ENCODE measurements around the gene FHIT.

Gene FHIT

DNA sequence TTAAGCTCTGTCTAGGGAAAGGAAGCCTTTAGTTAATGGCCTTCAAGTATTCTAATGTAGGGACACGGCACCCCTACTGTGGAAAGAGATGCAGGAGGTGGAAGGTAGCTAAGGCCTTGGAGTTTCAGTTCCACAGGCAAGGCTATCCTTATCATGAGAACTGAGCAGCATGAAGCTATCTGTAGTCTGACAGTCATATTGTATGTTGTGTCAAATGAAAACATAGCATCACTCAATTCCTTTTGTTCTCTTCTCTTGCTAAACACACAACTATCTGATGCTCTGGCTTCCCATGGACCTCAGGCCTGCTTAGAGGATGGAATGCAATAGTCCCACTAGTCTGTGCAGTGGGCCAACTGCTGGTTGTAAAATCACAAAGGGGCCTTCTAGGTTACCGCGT, 380.9 kb downstream of the FHIT start:
- Histone ChIP-seq H3K4me1 (ENCODE audit: control insufficient read depth, insufficient read depth, low read length) (no peaks in the 10 kb centered on the region), H3K9ac (ENCODE audit: low read length) (no peak overlapping the region), H3K27ac (ENCODE audit: low read depth, low read length) (no peak overlapping the region), H3K27me3 (ENCODE audit: control insufficient read depth, insufficient read depth, low read length) (no peaks in the 10 kb centered on the region), H3K36me3 (ENCODE audit: control insufficient read depth, insufficient read depth, low read length) (no peaks in the 10 kb centered on the region), H3K4me3 (ENCODE audit: low read length) (no peak overlapping the region)

GRCh38 chr3:60867200-60867599, 384.1 kb downstream of the FHIT start:
- no peaks in the 10 kb centered on the region for H3K36me3 ChIP-seq (ENCODE audit: control insufficient read depth, insufficient read depth, low read length)
- H3K4me1 ChIP-seq (ENCODE audit: control insufficient read depth, insufficient read depth, low read length) = no peaks in the 10 kb centered on the region
- H3K4me3 ChIP-seq (ENCODE audit: low read length) = no peak overlapping the region
- H3K27ac ChIP-seq (ENCODE audit: low read depth, low read length) = no peak overlapping the region
- no peaks in the 10 kb centered on the region for H3K27me3 ChIP-seq (ENCODE audit: control insufficient read depth, insufficient read depth, low read length)
- H3K9ac ChIP-seq (ENCODE audit: low read length) = no peak overlapping the region

GRCh38 chr3:60856257-60857046, 394.8 kb downstream of the FHIT start:
- Histone ChIP-seq H3K4me1 (ENCODE audit: control insufficient read depth, insufficient read depth, low read length) (no peaks in the 10 kb centered on the region), H3K27ac (ENCODE audit: low read depth, low read length) (no peak overlapping the region), H3K9ac (ENCODE audit: low read length) (no peak overlapping the region), H3K36me3 (ENCODE audit: control insufficient read depth, insufficient read depth, low read length) (no peaks in the 10 kb centered on the region), H3K27me3 (ENCODE audit: control insufficient read depth, insufficient read depth, low read length) (no peaks in the 10 kb centered on the region), H3K4me3 (ENCODE audit: low read length) (no peak overlapping the region)

GRCh38 chr3:60855250-60855649, 396.0 kb downstream of the FHIT start:
- Histone ChIP-seq H3K9ac (ENCODE audit: low read length) (no peak overlapping the region), H3K27ac (ENCODE audit: low read depth, low read length) (no peak overlapping the region), H3K36me3 (ENCODE audit: control insufficient read depth, insufficient read depth, low read length) (no peaks in the 10 kb centered on the region), H3K27me3 (ENCODE audit: control insufficient read depth, insufficient read depth, low read length) (no peaks in the 10 kb centered on the region), H3K4me3 (ENCODE audit: low read length) (no peak overlapping the region), H3K4me1 (ENCODE audit: control insufficient read depth, insufficient read depth, low read length) (no peaks in the 10 kb centered on the region)

DNA sequence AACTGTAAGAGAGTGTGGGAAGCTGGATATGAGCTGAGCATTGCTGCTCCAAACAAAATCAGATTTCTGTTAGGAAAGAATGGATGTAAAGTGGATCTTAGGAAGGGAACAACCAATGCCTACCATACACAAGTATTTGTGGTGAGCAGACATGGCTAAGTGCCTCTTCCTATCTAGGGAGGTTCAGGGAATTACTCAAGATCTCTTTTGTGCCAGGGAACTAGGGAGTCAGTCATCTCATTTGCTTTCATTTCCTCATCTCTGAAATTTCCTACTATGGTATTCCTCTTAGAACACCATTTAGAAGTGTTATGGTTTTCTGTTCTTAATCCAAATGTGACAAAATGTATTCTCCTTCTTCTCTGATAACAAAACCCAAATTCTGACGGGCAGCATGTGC, 396.5 kb downstream of the FHIT start:
- H3K27ac ChIP-seq (ENCODE audit: low read depth, low read length) = no peak overlapping the region
- no peaks in the 10 kb centered on the region for H3K4me1 ChIP-seq (ENCODE audit: control insufficient read depth, insufficient read depth, low read length)
- no peaks in the 10 kb centered on the region for H3K36me3 ChIP-seq (ENCODE audit: control insufficient read depth, insufficient read depth, low read length)
- H3K4me3 ChIP-seq (ENCODE audit: low read length) = no peak overlapping the region
- no peaks in the 10 kb centered on the region for H3K27me3 ChIP-seq (ENCODE audit: control insufficient read depth, insufficient read depth, low read length)
- no peak overlapping the region for H3K9ac ChIP-seq (ENCODE audit: low read length)

GRCh38 chr3:60847791-60848190, 403.5 kb downstream of the FHIT start:
- H3K4me1 ChIP-seq (ENCODE audit: control insufficient read depth, insufficient read depth, low read length) = no peaks in the 10 kb centered on the region
- no peak overlapping the region for H3K27ac ChIP-seq (ENCODE audit: low read depth, low read length)
- H3K27me3 ChIP-seq (ENCODE audit: control insufficient read depth, insufficient read depth, low read length) = no peaks in the 10 kb centered on the region
- H3K4me3 ChIP-seq (ENCODE audit: low read length) = no peak overlapping the region
- H3K9ac ChIP-seq (ENCODE audit: low read length) = no peak overlapping the region
- H3K36me3 ChIP-seq (ENCODE audit: control insufficient read depth, insufficient read depth, low read length) = no peaks in the 10 kb centered on the region

- no peak overlapping the region for H3K27ac ChIP-seq (ENCODE audit: low read depth, low read length)
- H3K27me3 ChIP-seq (ENCODE audit: control insufficient read depth, insufficient read depth, low read length) = no peaks in the 10 kb centered on the region
These were observed 407.0 kb downstream of the FHIT start for GRCh38 chr3:60844256-60844655.

DNA sequence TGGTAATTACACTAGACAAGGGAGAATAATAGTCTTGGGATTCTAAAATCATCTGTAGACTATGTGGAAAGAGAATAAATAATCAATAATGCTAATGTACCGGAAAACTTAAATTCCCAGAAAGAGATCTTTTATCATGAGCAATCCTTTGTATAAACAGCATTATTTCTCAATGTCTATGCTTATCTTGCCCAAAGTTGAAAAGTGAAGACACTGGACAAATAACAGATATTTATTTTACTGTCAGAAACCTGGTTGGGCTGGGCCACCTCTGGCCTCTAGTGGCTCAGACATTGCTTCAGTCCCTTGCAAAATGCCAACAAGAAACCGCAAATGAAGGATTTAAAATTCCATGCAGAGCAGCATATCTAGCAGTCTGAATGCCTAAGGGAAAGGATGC, 409.9 kb downstream of the FHIT start:
- Histone ChIP-seq H3K27me3 (ENCODE audit: control insufficient read depth, insufficient read depth, low read length) (no peaks in the 10 kb centered on the region), H3K9ac (ENCODE audit: low read length) (no peak overlapping the region), H3K4me3 (ENCODE audit: low read length) (no peak overlapping the region), H3K27ac (ENCODE audit: low read depth, low read length) (no peak overlapping the region), H3K36me3 (ENCODE audit: control insufficient read depth, insufficient read depth, low read length) (no peaks in the 10 kb centered on the region), H3K4me1 (ENCODE audit: control insufficient read depth, insufficient read depth, low read length) (no peaks in the 10 kb centered on the region)

More at GRCh38 chr3:60844256-60844655, 407.0 kb downstream of the FHIT start:
- H3K4me3 ChIP-seq (ENCODE audit: low read length) = no peak overlapping the region
- H3K36me3 ChIP-seq (ENCODE audit: control insufficient read depth, insufficient read depth, low read length) = no peaks in the 10 kb centered on the region
- H3K4me1 ChIP-seq (ENCODE audit: control insufficient read depth, insufficient read depth, low read length) = no peaks in the 10 kb centered on the region
- H3K9ac ChIP-seq (ENCODE audit: low read length) = no peak overlapping the region

DNA sequence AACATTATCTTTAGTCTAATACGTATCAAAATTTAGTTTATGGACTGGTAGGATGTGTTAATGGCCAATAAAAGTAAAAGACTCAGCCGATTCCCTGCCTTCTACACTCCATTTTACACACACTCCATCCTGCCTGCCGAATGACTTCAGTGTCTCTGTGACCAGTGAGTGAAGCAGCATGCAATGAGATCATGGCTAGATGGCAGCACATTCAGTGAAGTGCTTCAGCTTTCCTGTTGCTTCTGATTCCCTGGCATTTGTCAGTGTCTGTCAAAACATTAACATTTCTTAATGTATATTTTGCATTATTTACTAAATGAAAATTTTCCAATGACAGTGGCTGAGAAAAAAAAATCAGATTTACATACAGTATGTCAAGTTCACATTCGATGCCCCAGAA, 412.0 kb downstream of the FHIT start:
- H3K9ac ChIP-seq (ENCODE audit: low read length) = no peak overlapping the region
- H3K4me3 ChIP-seq (ENCODE audit: low read length) = no peak overlapping the region
- no peaks in the 10 kb centered on the region for H3K36me3 ChIP-seq (ENCODE audit: control insufficient read depth, insufficient read depth, low read length)
- no peaks in the 10 kb centered on the region for H3K4me1 ChIP-seq (ENCODE audit: control insufficient read depth, insufficient read depth, low read length)
- H3K27ac ChIP-seq (ENCODE audit: low read depth, low read length) = no peak overlapping the region
- no peaks in the 10 kb centered on the region for H3K27me3 ChIP-seq (ENCODE audit: control insufficient read depth, insufficient read depth, low read length)

DNA sequence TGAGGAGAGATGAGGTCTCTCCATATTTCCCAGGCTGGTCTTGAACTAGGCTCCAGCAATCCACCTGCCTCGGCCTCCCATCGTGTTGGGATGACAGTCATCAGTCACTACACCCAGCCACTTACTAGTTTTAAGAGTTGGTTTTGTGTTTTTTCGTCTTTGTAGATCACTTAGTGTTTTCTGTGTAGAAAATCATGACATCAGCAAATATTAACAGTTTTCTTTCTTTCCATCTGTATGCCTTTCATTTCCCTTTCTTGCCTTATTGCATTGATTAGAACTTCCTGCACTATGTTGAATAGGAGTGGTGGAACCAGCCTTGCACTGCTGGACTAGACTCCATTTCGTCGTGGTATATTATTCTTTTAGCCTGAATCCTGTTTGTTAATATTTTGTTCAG, 415.5 kb downstream of the FHIT start:
- Histone ChIP-seq H3K27ac (ENCODE audit: low read depth, low read length) (no peak overlapping the region), H3K9ac (ENCODE audit: low read length) (no peak overlapping the region), H3K27me3 (ENCODE audit: control insufficient read depth, insufficient read depth, low read length) (no peaks in the 10 kb centered on the region), H3K4me1 (ENCODE audit: control insufficient read depth, insufficient read depth, low read length) (no peaks in the 10 kb centered on the region), H3K4me3 (ENCODE audit: low read length) (no peak overlapping the region), H3K36me3 (ENCODE audit: control insufficient read depth, insufficient read depth, low read length) (no peaks in the 10 kb centered on the region)

- no peaks in the 10 kb centered on the region for H3K4me1 ChIP-seq (ENCODE audit: control insufficient read depth, insufficient read depth, low read length)
These were observed 422.2 kb downstream of the FHIT start for GRCh38 chr3:60829058-60829457.

GRCh38 chr3:60827666-60828065, 423.6 kb downstream of the FHIT start:
- no peak overlapping the region for H3K27ac ChIP-seq (ENCODE audit: low read depth, low read length)
- H3K4me1 ChIP-seq (ENCODE audit: control insufficient read depth, insufficient read depth, low read length) = no peaks in the 10 kb centered on the region
- no peak overlapping the region for H3K4me3 ChIP-seq (ENCODE audit: low read length)
- no peak overlapping the region for H3K9ac ChIP-seq (ENCODE audit: low read length)
- H3K36me3 ChIP-seq (ENCODE audit: control insufficient read depth, insufficient read depth, low read length) = no peaks in the 10 kb centered on the region
- H3K27me3 ChIP-seq (ENCODE audit: control insufficient read depth, insufficient read depth, low read length) = no peaks in the 10 kb centered on the region

More at GRCh38 chr3:60829058-60829457, 422.2 kb downstream of the FHIT start:
- no peak overlapping the region for H3K4me3 ChIP-seq (ENCODE audit: low read length)
- no peak overlapping the region for H3K27ac ChIP-seq (ENCODE audit: low read depth, low read length)
- no peak overlapping the region for H3K9ac ChIP-seq (ENCODE audit: low read length)
- no peaks in the 10 kb centered on the region for H3K36me3 ChIP-seq (ENCODE audit: control insufficient read depth, insufficient read depth, low read length)
- H3K27me3 ChIP-seq (ENCODE audit: control insufficient read depth, insufficient read depth, low read length) = no peaks in the 10 kb centered on the region

DNA sequence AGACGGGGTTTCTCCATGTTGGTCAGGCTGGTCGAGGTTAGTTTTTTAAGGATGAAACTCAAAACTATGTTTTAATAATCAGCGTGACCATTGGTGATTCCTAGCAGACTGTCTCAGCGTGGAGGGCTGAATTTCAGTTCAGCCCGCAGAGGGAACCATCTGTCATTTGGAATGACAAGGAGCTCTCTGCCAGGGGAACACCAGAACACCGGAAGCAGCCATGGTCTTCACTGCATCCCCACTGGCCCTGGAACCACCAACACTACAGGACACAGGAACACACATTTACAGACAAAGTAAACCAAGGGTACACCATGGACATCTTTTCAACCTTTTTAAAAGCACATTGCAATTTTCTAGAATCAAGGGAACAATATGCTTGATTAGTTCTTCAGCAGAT, 424.7 kb downstream of the FHIT start:
- no peaks in the 10 kb centered on the region for H3K27me3 ChIP-seq (ENCODE audit: control insufficient read depth, insufficient read depth, low read length)
- no peak overlapping the region for H3K9ac ChIP-seq (ENCODE audit: low read length)
- no peaks in the 10 kb centered on the region for H3K36me3 ChIP-seq (ENCODE audit: control insufficient read depth, insufficient read depth, low read length)
- H3K27ac ChIP-seq (ENCODE audit: low read depth, low read length) = no peak overlapping the region
- H3K4me1 ChIP-seq (ENCODE audit: control insufficient read depth, insufficient read depth, low read length) = no peaks in the 10 kb centered on the region
- no peak overlapping the region for H3K4me3 ChIP-seq (ENCODE audit: low read length)

Measured in rectal smooth muscle tissue (tissue), 1 donor.